ENCODE measurements around the gene FDX1. TPM values are rescaled to one million over a fixed set of nuclear protein-coding genes. Genes with fewer than 3 reads are reported as not detected.

Gene FDX1
- total RNA-seq, 1 experiment from 2014 or later, result 14.5 TPM

DNA sequence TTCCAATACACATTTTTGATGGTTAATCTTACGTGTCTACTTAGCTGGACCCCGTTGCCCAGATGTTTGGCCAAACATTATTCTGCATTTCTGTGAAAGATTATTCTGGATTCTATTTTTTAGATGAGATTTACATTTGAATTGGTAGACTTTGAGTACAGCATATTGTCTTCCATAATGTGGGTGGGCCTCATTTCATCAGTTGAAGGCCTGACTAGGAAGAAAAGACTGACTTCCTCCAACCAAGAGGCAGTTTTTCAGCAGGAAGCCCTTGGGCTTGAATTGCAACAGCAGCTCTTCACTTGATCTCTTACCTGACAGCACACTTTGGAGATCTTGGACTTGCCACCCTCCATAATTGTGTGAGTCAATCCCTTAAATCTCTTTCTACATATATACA lies 58.7 kb downstream of the FDX1 start:
- in situ Hi-C loops (cut with HindIII; ENCODE audit: low pct_unique_long_range_greater_than_20kb, low sequenced_read_pairs), result no loop called here
- no peak for DNase-seq (ENCODE audit: low read depth)

DNA sequence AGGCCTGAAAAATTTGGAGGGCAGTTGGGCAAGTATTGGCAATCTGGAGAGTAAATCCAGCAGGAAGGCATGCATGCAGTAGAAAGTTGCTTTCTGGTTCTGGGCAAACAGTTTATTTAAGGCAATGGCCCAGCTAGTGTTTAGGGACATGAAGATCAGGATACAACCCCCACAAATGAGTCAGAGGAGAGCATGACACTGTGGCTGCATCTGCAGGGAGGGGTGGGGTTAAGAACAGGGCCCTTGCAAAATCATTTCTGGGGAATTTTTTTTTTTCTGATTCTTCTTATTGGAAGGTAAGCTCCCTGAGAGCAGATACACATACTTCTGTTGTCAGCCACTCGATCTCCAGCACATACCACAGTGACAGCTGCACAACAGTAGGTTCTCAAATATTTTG lies 61.1 kb downstream of the FDX1 start:
- no peak for DNase-seq (ENCODE audit: low read depth)
- in situ Hi-C loops (cut with HindIII; ENCODE audit: low pct_unique_long_range_greater_than_20kb, low sequenced_read_pairs), result no loop called here

DNA sequence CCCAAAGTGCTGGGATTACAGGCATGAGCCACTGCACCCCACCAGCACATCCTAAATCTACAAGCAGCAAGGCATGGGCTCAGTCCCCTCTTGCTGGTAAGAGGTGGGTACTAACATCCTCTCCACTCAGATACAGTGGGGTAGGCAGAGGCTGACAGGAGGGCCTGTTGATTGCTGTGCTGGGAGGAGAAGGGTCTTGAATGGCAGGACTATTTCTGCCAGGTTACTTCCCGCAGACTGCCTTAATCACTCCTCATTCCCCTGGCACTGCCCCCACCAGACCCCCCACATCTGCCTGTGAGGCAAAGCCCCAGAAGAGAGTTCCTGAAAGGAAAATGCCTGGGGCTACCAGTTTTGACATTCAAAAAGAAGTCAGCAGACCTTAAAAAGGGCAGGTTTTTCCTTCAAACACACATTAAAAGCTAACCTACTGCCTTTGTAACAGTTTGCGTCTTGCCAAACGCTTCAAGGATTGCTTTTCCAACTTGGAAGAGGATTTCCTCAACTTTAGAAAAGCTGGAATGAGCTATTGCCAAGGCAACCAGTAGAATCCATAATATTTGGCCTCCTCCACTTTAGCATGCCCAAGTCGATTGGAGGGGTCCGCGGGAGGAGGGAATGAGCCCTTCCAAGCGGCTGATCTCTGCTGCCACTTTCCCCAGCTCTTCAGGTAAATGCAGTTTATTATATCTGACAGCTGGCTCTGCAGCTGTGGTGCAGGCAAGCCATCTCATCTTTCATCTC lies 62.0 kb downstream of the FDX1 start:
- DNase-seq (ENCODE audit: low read depth), result no peak
- in situ Hi-C loops (cut with HindIII; ENCODE audit: low pct_unique_long_range_greater_than_20kb, low sequenced_read_pairs), result no loop called here

DNA sequence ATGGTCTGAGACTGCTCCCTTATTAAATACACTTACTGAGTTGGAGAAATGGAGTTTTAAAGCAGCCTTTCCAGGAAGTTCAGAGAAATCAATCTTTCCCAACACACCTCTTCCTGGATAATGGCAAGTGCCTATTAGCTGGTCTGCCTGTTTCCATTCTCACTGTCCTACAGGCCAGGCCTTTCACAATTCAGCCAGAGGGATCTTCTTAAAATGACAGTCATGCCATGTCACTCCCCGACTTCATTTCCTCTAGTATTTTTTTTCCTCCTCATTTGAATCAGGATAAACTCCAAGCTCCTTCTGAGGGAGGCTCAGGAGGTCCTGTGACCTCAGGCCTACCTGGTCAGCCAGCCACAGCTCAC lies 62.6 kb downstream of the FDX1 start:
- in situ Hi-C loops (cut with HindIII; ENCODE audit: low pct_unique_long_range_greater_than_20kb, low sequenced_read_pairs), result no loop called here

DNA sequence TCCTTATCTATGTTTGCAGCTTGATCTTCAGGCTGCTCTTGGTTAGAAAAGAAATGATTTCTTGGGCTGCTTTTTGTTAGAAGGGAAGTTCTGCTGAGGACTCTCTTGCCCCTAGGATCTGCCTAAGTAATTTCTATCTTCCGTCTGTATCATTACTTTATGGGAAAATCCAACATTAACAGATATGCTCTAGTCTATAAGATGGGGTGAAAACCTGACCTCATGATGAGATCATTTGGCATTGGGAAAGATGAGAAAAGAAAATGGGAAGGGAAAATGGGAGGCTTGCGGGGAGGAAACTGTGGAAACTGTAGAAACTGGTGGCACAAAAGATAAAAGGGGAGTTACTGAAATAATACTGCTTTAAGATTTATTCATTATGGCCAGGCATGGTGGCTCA lies 63.6 kb downstream of the FDX1 start:
- in situ Hi-C loops (cut with HindIII; ENCODE audit: low pct_unique_long_range_greater_than_20kb, low sequenced_read_pairs), result no loop called here
- DNase-seq (ENCODE audit: low read depth), result no peak

More for the DNA sequence above, 62.6 kb downstream of the FDX1 start:
- DNase-seq (ENCODE audit: low read depth), result no peak

DNA sequence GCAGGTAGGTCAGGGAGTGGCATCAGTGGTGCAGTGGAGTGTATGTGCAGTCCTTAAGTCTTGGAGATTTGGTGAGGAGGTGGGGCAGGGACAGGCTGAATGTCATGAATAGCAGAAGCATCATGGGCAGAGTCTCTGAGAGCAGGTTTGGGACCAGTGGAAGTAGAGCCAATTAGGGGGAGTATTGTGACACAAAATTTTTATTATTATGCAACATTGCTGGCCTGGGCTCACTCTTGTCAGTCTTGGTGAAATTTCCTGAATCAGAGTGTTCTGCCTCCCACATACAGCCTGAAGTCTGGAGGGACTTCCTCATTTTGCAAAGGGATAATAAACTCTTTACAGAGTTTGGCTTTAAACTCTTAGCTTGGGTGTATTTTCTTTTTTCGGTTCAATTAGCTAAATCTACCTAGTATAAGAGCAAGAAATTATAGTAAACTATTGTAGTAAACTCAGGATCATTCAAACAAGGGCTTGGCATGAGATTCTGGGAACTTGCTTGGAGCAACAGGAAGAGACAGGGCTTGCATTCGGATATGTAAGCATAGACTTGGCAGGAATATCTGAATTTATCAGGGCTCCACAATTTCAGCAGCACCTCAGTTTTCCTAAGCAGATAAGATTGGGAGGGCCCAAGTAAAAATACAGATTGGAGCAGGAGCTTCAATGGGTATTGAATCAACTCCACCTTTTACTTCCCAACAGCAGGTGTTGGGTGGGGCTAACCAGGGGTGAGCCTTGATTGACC lies 67.7 kb downstream of the FDX1 start:
- in situ Hi-C loops (cut with HindIII; ENCODE audit: low pct_unique_long_range_greater_than_20kb, low sequenced_read_pairs), result no loop called here

DNA sequence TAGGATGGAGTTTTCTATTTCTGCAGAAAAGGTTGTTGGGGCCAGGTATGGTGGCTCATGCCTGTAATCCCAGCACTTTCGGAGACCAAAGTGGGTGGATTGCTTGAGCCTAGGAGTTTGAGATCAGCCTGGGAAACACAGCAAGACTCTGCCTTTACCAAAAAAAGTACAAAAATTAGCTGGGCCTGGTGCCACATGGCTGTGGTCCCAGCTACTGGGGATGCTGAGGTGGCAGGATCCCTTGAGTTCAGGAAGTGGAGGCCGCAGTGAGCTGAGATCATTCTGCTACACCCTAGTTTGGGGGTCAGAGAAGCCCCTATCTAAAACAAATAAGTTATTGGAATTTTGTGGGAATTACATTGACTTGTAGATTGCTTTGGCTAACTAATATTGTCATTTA lies 71.7 kb downstream of the FDX1 start:
- no peak for DNase-seq (ENCODE audit: low read depth)
- in situ Hi-C loops (cut with HindIII; ENCODE audit: low pct_unique_long_range_greater_than_20kb, low sequenced_read_pairs), result no loop called here

More for the DNA sequence above, 67.7 kb downstream of the FDX1 start:
- no peak for DNase-seq (ENCODE audit: low read depth)

DNA sequence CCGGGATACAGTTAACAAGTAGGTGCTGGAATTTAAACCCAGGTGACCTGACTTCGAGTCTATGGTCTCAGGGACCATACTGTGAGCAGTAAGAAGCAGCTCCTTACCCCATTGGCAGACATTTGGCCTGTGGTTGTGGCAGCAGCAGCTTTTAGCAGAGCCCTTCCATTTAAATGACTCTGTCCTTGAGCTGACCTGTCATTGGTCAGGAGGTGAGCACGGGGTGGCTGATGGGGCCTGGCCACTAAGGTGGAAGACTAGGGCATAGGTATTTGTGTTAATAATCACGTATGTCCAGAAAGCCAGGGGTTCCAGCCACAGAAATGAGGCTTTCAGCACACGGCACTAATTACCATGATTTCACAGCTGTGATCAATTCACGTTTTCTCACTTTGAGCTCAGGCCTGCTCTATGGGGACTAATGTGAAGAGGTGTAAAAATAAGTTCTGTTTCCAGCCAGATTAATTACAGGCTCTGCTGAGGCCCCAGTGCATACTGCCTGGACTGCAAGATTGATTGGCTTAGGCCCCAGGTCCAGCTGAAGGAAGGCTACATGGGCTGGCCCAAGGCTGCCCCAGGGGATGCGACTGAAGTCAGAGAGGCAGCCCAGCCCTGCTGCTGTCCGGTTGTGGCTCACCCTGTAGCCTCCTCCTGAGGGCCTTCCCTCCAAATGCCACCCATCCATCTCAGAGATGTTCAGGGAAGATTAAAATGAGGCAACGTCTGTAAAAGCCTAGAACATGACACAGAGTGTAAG lies 76.0 kb downstream of the FDX1 start:
- DNase-seq (ENCODE audit: low read depth), result no peak
- in situ Hi-C loops (cut with HindIII; ENCODE audit: low pct_unique_long_range_greater_than_20kb, low sequenced_read_pairs), result no loop called here

DNA sequence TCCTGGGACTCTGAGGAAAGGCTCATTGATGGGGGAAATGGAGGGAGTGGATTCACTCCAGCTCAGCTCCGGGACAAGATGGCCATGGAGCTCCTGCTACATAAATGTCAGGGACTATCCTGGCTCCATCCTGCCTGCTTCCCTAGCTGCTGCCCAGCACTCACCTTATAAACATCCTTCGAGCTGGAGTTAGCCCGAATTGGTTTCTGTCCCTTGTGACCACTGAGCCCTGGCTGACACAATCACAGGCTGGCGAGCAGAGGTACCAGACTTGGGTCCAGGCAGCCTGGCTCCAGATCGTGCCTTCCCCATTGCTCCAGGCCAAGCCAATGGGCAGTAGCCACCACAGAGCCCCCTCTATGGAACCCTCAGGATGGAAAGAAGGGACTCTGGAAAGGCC lies 77.6 kb downstream of the FDX1 start:
- in situ Hi-C loops (cut with HindIII; ENCODE audit: low pct_unique_long_range_greater_than_20kb, low sequenced_read_pairs), result no loop called here
- no peak for DNase-seq (ENCODE audit: low read depth)

DNA sequence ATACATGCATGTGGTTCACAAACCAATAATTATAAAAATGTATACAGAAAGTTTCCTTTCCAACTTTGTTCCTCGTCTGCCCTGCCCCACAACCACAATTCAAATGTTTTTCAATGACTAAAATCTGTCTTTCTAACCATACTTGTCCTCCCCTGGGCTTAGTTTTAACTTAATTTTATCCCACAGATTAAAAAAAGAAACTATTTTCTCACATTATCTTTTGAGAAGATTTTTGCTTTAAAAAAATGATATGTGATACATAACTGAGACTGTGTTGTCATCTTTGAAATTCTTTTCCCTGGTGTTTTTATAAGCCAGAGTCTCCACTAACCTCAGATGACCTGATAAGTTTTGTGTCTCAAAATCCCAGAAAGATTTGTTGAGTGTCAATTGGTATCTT lies 79.0 kb downstream of the FDX1 start:
- in situ Hi-C loops (cut with HindIII; ENCODE audit: low pct_unique_long_range_greater_than_20kb, low sequenced_read_pairs), result no loop called here

DNA sequence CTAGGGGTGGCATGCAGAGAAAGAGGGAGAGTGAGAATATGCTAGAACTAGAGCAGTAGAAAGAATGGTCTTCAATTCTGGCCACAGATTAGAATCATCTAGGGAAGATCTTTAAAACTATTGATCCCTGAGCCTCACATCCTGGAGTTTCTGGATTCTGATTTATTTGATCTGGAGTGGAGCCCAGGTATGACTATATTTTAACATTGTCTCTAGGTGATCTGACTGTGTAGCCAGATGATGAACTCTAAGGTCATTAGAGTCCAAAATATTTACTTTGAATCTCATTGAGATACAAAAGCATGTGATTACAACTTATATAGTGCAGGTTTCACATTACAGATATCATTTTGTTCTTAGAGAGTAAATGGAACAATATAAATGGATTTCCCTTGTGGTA lies 79.7 kb downstream of the FDX1 start:
- in situ Hi-C loops (cut with HindIII; ENCODE audit: low pct_unique_long_range_greater_than_20kb, low sequenced_read_pairs), result no loop called here
- no peak for DNase-seq (ENCODE audit: low read depth)

More for the DNA sequence above, 79.0 kb downstream of the FDX1 start:
- DNase-seq (ENCODE audit: low read depth), result no peak

DNA sequence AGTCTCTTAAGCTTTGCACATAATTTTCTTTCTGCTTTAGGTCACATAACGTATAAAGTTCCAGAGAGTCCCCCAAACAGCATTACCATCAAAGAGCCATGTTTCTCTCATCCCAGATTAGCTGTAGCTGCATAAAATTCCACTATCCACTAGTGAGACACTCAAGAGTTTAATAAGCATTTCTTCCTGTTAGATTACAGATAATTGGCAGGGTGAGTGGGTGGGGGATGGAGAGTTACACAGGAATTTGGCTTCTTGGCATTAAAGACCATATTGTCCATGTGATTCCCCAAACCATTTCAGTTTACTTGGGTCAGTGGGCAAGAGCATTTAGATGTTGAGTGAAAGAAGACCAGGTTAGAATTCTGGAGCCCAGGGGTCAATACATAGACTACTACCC lies 82.3 kb downstream of the FDX1 start:
- in situ Hi-C loops (cut with HindIII; ENCODE audit: low pct_unique_long_range_greater_than_20kb, low sequenced_read_pairs), result no loop called here
- no peak for DNase-seq (ENCODE audit: low read depth)

DNA sequence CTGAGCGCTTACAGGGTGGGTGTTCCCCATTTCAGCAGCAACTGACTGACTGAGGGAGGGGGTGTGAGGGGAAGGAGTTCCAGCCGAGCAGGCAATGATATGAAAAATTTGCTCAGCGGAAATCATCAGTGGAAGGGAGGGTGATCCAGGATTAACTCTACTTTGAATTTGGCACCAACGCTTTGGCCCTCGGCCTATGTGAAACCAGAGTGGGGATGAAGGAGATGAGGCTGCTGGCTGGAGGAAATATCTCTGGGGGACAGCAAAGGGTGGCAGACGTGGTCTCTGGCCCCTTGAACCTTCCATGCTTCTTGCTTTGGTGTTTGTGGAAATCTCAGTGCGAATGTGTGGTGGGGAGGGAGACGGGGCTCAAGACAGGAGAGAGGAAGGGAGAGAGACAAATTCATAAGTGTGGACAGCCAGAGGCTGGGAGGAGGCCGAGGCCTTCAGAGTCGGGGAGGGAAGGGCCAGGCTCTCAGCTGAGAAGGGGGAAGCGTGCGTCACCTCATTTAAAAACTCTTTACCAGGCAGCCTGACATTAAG lies 83.6 kb downstream of the FDX1 start:
- DNase-seq (ENCODE audit: low read depth), result no peak
- in situ Hi-C loops (cut with HindIII; ENCODE audit: low pct_unique_long_range_greater_than_20kb, low sequenced_read_pairs), result no loop called here

DNA sequence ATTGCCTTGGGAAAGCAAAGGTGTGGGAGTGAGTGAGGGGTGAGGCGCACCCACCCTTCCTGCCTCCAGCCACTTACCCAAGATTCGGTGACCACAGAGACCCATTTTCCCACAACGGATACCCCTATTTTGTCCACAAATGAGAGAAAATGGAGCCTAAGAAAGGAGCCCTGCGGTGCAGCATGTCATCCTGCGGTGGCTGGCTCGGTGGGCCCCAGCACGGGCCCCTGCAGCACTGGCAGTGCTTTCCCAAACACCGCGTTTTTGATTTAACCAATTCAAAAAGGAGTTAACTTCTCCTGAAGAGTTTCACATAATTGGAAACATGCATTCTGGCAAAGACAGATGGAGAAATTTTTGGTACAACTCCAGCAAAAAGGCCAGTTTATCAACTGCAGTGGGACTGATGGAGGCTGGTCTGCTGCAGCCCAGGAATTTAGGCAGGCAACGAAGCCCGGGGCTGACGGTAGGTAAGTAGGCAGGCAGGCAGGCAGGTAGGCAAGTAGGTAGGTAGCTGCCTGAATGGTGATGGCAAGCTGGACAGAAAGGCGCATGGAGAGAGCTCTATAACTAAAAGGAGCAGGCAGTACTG lies 84.2 kb downstream of the FDX1 start:
- in situ Hi-C loops (cut with HindIII; ENCODE audit: low pct_unique_long_range_greater_than_20kb, low sequenced_read_pairs), result no loop called here
- DNase-seq (ENCODE audit: low read depth), result no peak

Other genes with a start within 250 kb of the FDX1 start
- 29.9 and 40.8 TPM in 2 replicates for gene RDX, start 133.3 kb upstream of the FDX1 start, total RNA-seq (2014; rRNA removed; shearing (Covaris generic); ENCODE audit: low replicate concordance)